PFSK-1 (cell line): ENCODE measurements around the gene SCAP.

Source experiments
- FOXP2 ChIP-seq: optimal IDR thresholded peaks from 2 replicates; pipeline ENCODE3; 2011; ENCODE audit warnings: borderline replicate concordance, control low read depth, inconsistent platforms; ENCODE audit not compliant: insufficient read depth; ENCODE audit errors: extremely low read length, extremely low read depth
- POLR2AphosphoS5 ChIP-seq: IDR thresholded peaks from 2 replicates; pipeline ENCODE4 v1.6.1; 2012; ENCODE audit warnings: low read depth, mild to moderate bottlenecking, control low read depth, low read length, moderate library complexity
- REST ChIP-seq, 2 experiments: IDR thresholded peaks; 2 replicates each; pipeline versions ENCODE4 v1.6.1 to v1.8.0; 2011 to 2012; ENCODE audit warnings: low read depth in 2 of 2, low read length in 2 of 2, control low read depth in 1 of 2, inconsistent platforms in 1 of 2, mild to moderate bottlenecking in 1 of 2, moderate library complexity in 1 of 2; ENCODE audit not compliant: insufficient read depth in 1 of 2
- SIN3A ChIP-seq: IDR thresholded peaks from 2 replicates; pipeline ENCODE4 v1.6.1; 2012; ENCODE audit warnings: mild to moderate bottlenecking, low read length, moderate library complexity, borderline replicate concordance; ENCODE audit not compliant: insufficient read depth
- TAF1 ChIP-seq: IDR thresholded peaks from 2 replicates; pipeline ENCODE4 v1.6.1; 2012; ENCODE audit warnings: low read length, control low read depth, borderline replicate concordance; ENCODE audit not compliant: insufficient read depth

Gene SCAP

GRCh38 chr3:47370887-47371697, 104.6 kb downstream of the SCAP start:
- TF ChIP-seq REST (IDR thresholded peaks at IDR 0.05; ENCODE audit: insufficient read depth in 1 of 2, low read depth in 2 of 2, low read length in 2 of 2) (no peak), FOXP2 (no peak), POLR2AphosphoS5 (no peak), SIN3A (no peak)

GRCh38 chr3:47367631-47368030, 108.1 kb downstream of the SCAP start:
- TF ChIP-seq TAF1 (no peak), FOXP2 (no peak), POLR2AphosphoS5 (no peak), SIN3A (no peak), REST (IDR thresholded peaks at IDR 0.05; ENCODE audit: insufficient read depth in 1 of 2, low read depth in 2 of 2, low read length in 2 of 2) (no peak)

- TF ChIP-seq REST (IDR thresholded peaks at IDR 0.05; ENCODE audit: insufficient read depth in 1 of 2, low read depth in 2 of 2, low read length in 2 of 2), result no peak
- TF ChIP-seq SIN3A, result no peak
- TF ChIP-seq POLR2AphosphoS5, result no peak
- no peak for TF ChIP-seq TAF1
- TF ChIP-seq FOXP2, result no peak
Measured at GRCh38 chr3:47366833-47367232, 108.9 kb downstream of the SCAP start.

- TF ChIP-seq FOXP2, result no peak
- no peak for TF ChIP-seq TAF1
- no peak for TF ChIP-seq REST (IDR thresholded peaks at IDR 0.05; ENCODE audit: insufficient read depth in 1 of 2, low read depth in 2 of 2, low read length in 2 of 2)
- TF ChIP-seq SIN3A, result no peak
- TF ChIP-seq POLR2AphosphoS5, result no peak
Measured at GRCh38 chr3:47365213-47366153, 110.3 kb downstream of the SCAP start.
